ENCODE data around the gene REEP1. TPM values are rescaled to one million over a fixed set of nuclear protein-coding genes. Genes with fewer than 3 reads are reported as not detected.
A peak's percentile ranks its signal among the peaks of the same experiment; 100 is the strongest.
"Not testable (repeated sequence)": the region's sequence is repeated elsewhere in the genome, so short reads cannot be mapped to it uniquely, and the experiment has no call there.

REEP1 gene
- total and polyA plus RNA-seq, 8 donors = 2.9 to 29.9 (median 6.4) TPM; not detected in 1

GRCh38 chr2:86231680-86232372, 105.6 kb downstream of the REEP1 start:
- H3K4me3 ChIP-seq = no peak overlapping the region
- H3K36me3 ChIP-seq = no peaks in the 10 kb centered on the region
- intact Hi-C loops (cut with DNase I; ENCODE audit: low total_unique reads) = no loop called here
- peaks cover 0 to 6% (median 2%) of the 10 kb centered on the region in 4 donors for H3K4me1 ChIP-seq
- no peaks in the 10 kb centered on the region for H3K27me3 ChIP-seq
- H3K27ac ChIP-seq = no peak overlapping the region
- TF ChIP-seq, protein P1, sequence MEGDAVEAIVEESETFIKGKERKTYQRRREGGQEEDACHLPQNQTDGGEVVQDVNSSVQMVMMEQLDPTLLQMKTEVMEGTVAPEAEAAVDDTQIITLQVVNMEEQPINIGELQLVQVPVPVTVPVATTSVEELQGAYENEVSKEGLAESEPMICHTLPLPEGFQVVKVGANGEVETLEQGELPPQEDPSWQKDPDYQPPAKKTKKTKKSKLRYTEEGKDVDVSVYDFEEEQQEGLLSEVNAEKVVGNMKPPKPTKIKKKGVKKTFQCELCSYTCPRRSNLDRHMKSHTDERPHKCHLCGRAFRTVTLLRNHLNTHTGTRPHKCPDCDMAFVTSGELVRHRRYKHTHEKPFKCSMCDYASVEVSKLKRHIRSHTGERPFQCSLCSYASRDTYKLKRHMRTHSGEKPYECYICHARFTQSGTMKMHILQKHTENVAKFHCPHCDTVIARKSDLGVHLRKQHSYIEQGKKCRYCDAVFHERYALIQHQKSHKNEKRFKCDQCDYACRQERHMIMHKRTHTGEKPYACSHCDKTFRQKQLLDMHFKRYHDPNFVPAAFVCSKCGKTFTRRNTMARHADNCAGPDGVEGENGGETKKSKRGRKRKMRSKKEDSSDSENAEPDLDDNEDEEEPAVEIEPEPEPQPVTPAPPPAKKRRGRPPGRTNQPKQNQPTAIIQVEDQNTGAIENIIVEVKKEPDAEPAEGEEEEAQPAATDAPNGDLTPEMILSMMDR (IDR thresholded peaks at IDR 0.05) = no peak
- TF ChIP-seq POLR2A (IDR thresholded peaks at IDR 0.05) = no peak
- TF ChIP-seq POLR2AphosphoS5 (IDR thresholded peaks at IDR 0.05) = no peak
- no peak for TF ChIP-seq EP300 (IDR thresholded peaks at IDR 0.05)
- no peak for DNase-seq
- H3K9me3 ChIP-seq = no peaks in the 10 kb centered on the region
- WGBS, 5 donors = 80 to 89% (median 86%) methylated on average over 11 to 13 of the region's 13 CpGs

DNA sequence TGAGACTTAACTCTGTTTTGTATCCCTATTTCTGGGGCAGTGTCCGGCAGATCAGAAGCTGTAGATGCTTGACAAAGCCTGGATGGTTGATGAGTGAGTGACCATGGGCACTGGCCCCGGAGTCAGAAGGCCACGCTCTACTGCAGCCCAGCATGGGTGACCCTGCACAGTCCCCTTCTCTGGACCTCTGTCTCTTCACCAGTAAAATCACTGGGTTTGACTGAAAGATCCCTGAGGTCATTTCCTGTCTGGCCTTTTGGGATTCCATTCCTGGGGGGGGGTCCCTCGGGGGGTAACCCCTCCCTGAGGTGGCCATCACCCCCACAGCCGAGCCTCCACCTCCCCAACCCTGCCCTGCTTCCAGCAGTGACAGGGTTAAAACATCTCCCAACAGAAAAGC, 106.5 kb downstream of the REEP1 start:
- Histone ChIP-seq H3K27me3 (no peaks in the 10 kb centered on the region), H3K4me1 (peaks cover 0 to 6% (median 2%) of the 10 kb centered on the region in 4 donors), H3K36me3 (no peaks in the 10 kb centered on the region), H3K27ac (no peak overlapping the region), H3K9me3 (no peaks in the 10 kb centered on the region), H3K4me3 (no peak overlapping the region)
- WGBS, 5 donors = 79 to 90% (median 84%) methylated on average over 5 of the region's 5 CpGs
- TF ChIP-seq POLR2A (IDR thresholded peaks at IDR 0.05) (no peak), EP300 (IDR thresholded peaks at IDR 0.05) (no peak), POLR2AphosphoS5 (IDR thresholded peaks at IDR 0.05) (no peak)
- TF ChIP-seq, protein P1 (IDR thresholded peaks at IDR 0.05) = no peak
- intact Hi-C loops (cut with DNase I; ENCODE audit: low total_unique reads) = no loop called here
- DNase-seq = no peak

GRCh38 chr2:86229221-86229620, 108.2 kb downstream of the REEP1 start:
- TF ChIP-seq POLR2A (IDR thresholded peaks at IDR 0.05) = no peak
- TF ChIP-seq, protein P1 (IDR thresholded peaks at IDR 0.05) = no peak
- TF ChIP-seq EP300 (IDR thresholded peaks at IDR 0.05) = no peak
- TF ChIP-seq POLR2AphosphoS5 (IDR thresholded peaks at IDR 0.05) = no peak
- Histone ChIP-seq H3K36me3 (no peaks in the 10 kb centered on the region), H3K4me3 (no peak overlapping the region), H3K27me3 (no peaks in the 10 kb centered on the region), H3K9me3 (no peaks in the 10 kb centered on the region), H3K4me1 (peaks cover 0 to 13% (median 7%) of the 10 kb centered on the region in 4 donors), H3K27ac (no peak overlapping the region)
- 53 to 61% (median 58%) methylated on average over 4 of the region's 4 CpGs for WGBS, 5 donors
- intact Hi-C loops (cut with DNase I; ENCODE audit: low total_unique reads) = no loop called here
- DNase-seq = no peak

GRCh38 chr2:86228574-86228973, 108.9 kb downstream of the REEP1 start:
- H3K27ac ChIP-seq; H3K27me3 ChIP-seq; H3K4me3 ChIP-seq; H3K9me3 ChIP-seq; H3K36me3 ChIP-seq; intact Hi-C loops (cut with DNase I; ENCODE audit: low total_unique reads); DNase-seq: not testable (repeated sequence)
- WGBS, 5 donors = 92 to 96% (median 95%) methylated on average over 8 of the region's 8 CpGs
- H3K4me1 ChIP-seq = peaks cover 0 to 18% (median 13%) of the 10 kb centered on the region in 4 donors

DNA sequence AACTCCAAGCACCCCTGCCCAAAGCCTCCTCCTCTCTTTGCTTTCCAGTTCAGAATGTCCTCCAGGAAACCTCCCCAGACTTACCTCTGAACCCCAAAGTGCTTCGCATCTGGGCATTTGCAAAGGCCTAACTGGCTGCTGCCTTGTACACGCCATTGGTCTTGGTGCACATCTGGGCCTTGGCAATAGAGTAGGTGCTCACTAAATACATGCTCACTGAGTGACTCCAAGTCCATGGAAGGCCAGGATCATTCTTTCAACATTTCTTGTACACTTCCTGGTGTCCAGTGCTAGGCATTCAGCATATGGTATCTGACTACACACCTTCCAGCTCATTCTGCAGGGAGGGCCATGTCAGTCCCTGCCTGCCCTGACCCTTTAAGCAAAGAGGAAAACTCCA, 109.7 kb downstream of the REEP1 start:
- H3K36me3 ChIP-seq = no peaks in the 10 kb centered on the region
- DNase-seq = no peak
- intact Hi-C loops (cut with DNase I; ENCODE audit: low total_unique reads) = no loop called here
- H3K27me3 ChIP-seq = no peaks in the 10 kb centered on the region
- peak overlapping the region in 1 of 5 donors; percentile 88 for H3K27ac ChIP-seq
- H3K4me1 ChIP-seq = peaks cover 8 to 27% (median 20%) of the 10 kb centered on the region in 4 donors
- 87 to 99% (median 98%) methylated on average over 2 of the region's 2 CpGs for WGBS, 5 donors
- H3K9me3 ChIP-seq = no peaks in the 10 kb centered on the region
- TF ChIP-seq EP300 (IDR thresholded peaks at IDR 0.05) (no peak), POLR2AphosphoS5 (IDR thresholded peaks at IDR 0.05) (no peak), POLR2A (IDR thresholded peaks at IDR 0.05) (no peak)
- TF ChIP-seq, protein P1 (IDR thresholded peaks at IDR 0.05) = no peak
- H3K4me3 ChIP-seq = no peak overlapping the region
